Ascending aorta (tissue), 2 donors: ENCODE measurements around the gene TOPORS. TPM values are rescaled to one million over a fixed set of nuclear protein-coding genes. Genes with fewer than 3 reads are reported as not detected.

ENCODE experiments used
- DNase-seq, 2 donors: peaks; one replicate each; pipeline ENCODE4 v3.0.0-alpha.2; 2019; ENCODE audit warnings: low spot score in 2 of 2
- H3K27ac ChIP-seq, 2 donors: fragments of 200-600 bp; sonication (generic); one replicate each; pipeline ENCODE4 v1.5.1; 2016 to 2017; ENCODE audit warnings: mild to moderate bottlenecking in 1 of 2
- H3K27me3 ChIP-seq: fragments of 200-600 bp; sonication (generic); one replicate; pipeline ENCODE4 v1.5.1; 2017
- H3K36me3 ChIP-seq, 2 donors: fragments of 200-600 bp; sonication (generic); one replicate each; pipeline ENCODE4 v1.5.1; 2016
- H3K4me1 ChIP-seq, 2 donors: fragments of 200-600 bp; sonication (generic); one replicate each; pipeline ENCODE4 v1.5.1; 2016 to 2017; ENCODE audit warnings: mild to moderate bottlenecking in 1 of 2
- H3K4me3 ChIP-seq, 2 donors: fragments of 200-600 bp; sonication (generic); one replicate each; pipeline ENCODE4 v1.5.1; 2016 to 2017; ENCODE audit warnings: mild to moderate bottlenecking in 1 of 2
- H3K9me3 ChIP-seq, 2 donors: fragments of 200-600 bp; sonication (generic); one replicate each; pipeline ENCODE4 v1.5.1; 2016
- intact Hi-C: fragments of 100-400 bp; cut with DNase I; formaldehyde crosslinking; loops from one replicate; pipeline ENCODE4 v1.15.1; 2023
- total RNA-seq: library from RNA; depleted of rRNA; stranded (reverse); fragments of >200 nt; gene quantifications from one replicate; pipeline ENCODE4 v1.1.0, GENCODE V29; 2016
- TF ChIP-seq, protein P1 (sequence below), 3 experiments: fragments of 200-600 bp in 2 of 3; fragments of 450-650 bp in 1 of 3; sonication (generic) in 2 of 3; IDR thresholded peaks; one replicate each; pipeline ENCODE4 v1.5.1; 2016 to 2019; ENCODE audit warnings: antibody characterized with exemption in 3 of 3, mild to moderate bottlenecking in 1 of 3, moderate library complexity in 1 of 3

TOPORS gene
- total RNA-seq, 1 donor from 2014 or later, result 5.2 TPM

- Histone ChIP-seq H3K4me1 (peaks cover 7 to 17% of the 10 kb centered on the region in 2 donors), H3K4me3 (peak overlapping the region in 1 of 2 donors; percentile 78), H3K27ac (no peak overlapping the region), H3K27me3 (no peaks in the 10 kb centered on the region), H3K9me3 (no peaks in the 10 kb centered on the region), H3K36me3 (no peaks in the 10 kb centered on the region)
- TF ChIP-seq, protein P1, sequence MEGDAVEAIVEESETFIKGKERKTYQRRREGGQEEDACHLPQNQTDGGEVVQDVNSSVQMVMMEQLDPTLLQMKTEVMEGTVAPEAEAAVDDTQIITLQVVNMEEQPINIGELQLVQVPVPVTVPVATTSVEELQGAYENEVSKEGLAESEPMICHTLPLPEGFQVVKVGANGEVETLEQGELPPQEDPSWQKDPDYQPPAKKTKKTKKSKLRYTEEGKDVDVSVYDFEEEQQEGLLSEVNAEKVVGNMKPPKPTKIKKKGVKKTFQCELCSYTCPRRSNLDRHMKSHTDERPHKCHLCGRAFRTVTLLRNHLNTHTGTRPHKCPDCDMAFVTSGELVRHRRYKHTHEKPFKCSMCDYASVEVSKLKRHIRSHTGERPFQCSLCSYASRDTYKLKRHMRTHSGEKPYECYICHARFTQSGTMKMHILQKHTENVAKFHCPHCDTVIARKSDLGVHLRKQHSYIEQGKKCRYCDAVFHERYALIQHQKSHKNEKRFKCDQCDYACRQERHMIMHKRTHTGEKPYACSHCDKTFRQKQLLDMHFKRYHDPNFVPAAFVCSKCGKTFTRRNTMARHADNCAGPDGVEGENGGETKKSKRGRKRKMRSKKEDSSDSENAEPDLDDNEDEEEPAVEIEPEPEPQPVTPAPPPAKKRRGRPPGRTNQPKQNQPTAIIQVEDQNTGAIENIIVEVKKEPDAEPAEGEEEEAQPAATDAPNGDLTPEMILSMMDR (IDR thresholded peaks at IDR 0.05), result no peak
- DNase-seq, result no peak
- intact Hi-C loops, result loop anchor here (10.0 kb wide), 1 partner anchor 89 kb away; no protein-coding TSS in a partner anchor
Observed at GRCh38 chr9:32523910-32524309, 28.5 kb downstream of the TOPORS start.

- H3K9me3 ChIP-seq, result no peaks in the 10 kb centered on the region
- H3K27ac ChIP-seq, result no peak overlapping the region
- H3K36me3 ChIP-seq, result no peaks in the 10 kb centered on the region
- DNase-seq, result no peak
- TF ChIP-seq, protein P1 (IDR thresholded peaks at IDR 0.05), result no peak
- H3K4me3 ChIP-seq, result no peak overlapping the region
- no peaks in the 10 kb centered on the region for H3K4me1 ChIP-seq
- intact Hi-C loops, result no loop called here
- H3K27me3 ChIP-seq, result no peaks in the 10 kb centered on the region
Observed at GRCh38 chr9:32518276-32518675, 34.1 kb downstream of the TOPORS start.

DNA sequence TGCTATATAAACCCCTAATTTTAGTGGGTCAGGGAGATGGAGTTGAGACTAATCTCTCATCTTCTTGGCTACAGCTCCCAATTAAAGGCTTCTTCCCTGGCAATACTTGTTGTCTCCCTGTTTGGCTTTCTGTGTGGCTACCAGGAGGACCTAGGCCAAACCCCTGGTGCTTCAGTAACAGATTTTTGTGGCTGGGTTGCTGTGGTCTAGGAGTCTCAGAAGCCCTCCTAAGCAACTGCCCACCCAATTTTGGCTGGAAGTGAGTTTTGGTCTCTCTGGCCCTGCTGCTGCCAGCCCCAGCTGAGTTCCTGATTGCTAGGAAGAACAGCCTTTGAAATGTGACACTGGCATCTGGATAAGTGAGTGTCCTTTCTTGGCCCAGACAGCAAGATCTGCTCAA, 36.1 kb downstream of the TOPORS start:
- Histone ChIP-seq H3K4me3 (no peak overlapping the region), H3K9me3 (no peaks in the 10 kb centered on the region), H3K4me1 (no peaks in the 10 kb centered on the region), H3K27ac (no peak overlapping the region), H3K27me3 (no peaks in the 10 kb centered on the region), H3K36me3 (no peaks in the 10 kb centered on the region)
- intact Hi-C loops, result no loop called here
- TF ChIP-seq, protein P1 (IDR thresholded peaks at IDR 0.05), result no peak
- no peak for DNase-seq

GRCh38 chr9:32508728-32509127, 43.7 kb downstream of the TOPORS start:
- intact Hi-C loops, result loop anchor here (10.0 kb wide), 1 partner anchor 54 kb away; no protein-coding TSS in a partner anchor
- no peaks in the 10 kb centered on the region for H3K9me3 ChIP-seq

DNA sequence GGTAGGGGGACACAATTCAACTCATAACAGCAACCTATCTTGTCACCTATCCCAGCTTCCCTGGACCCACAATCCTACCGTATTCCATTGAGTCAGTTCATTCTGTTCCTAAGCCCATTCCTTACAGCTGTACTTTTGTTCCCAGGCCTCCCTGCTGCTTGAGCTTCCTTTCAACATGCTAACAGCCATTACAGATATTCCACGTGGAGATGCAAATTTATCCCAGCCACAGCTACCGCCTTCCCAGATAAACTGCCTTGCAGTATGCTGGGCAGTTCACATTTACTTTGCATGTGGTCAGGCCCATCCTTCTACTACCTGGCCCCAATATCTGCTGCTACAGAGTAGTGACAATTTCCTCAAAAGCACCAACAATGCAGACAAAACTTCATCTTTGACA, 49.4 kb downstream of the TOPORS start:
- no peak overlapping the region for H3K4me3 ChIP-seq
- no peaks in the 10 kb centered on the region for H3K9me3 ChIP-seq
- no peaks in the 10 kb centered on the region for H3K4me1 ChIP-seq
- no peak overlapping the region for H3K27ac ChIP-seq
- intact Hi-C loops, result loop anchor here (10.0 kb wide), 1 partner anchor 48 kb away; no protein-coding TSS in a partner anchor
- TF ChIP-seq, protein P1 (IDR thresholded peaks at IDR 0.05), result no peak
- H3K36me3 ChIP-seq, result peaks cover 12 to 16% of the 10 kb centered on the region in 2 donors
- H3K27me3 ChIP-seq, result no peaks in the 10 kb centered on the region
- no peak for DNase-seq

More at GRCh38 chr9:32508728-32509127, 43.7 kb downstream of the TOPORS start:
- TF ChIP-seq, protein P1 (IDR thresholded peaks at IDR 0.05), result no peak
- H3K4me1 ChIP-seq, result peaks cover 0 to 5% of the 10 kb centered on the region in 2 donors
- H3K4me3 ChIP-seq, result no peak overlapping the region
- no peak for DNase-seq
- no peak overlapping the region for H3K27ac ChIP-seq
- no peaks in the 10 kb centered on the region for H3K36me3 ChIP-seq
- H3K27me3 ChIP-seq, result no peaks in the 10 kb centered on the region

- no peak for DNase-seq
- no peak overlapping the region for H3K27ac ChIP-seq
- TF ChIP-seq, protein P1 (IDR thresholded peaks at IDR 0.05), result no peak
- H3K27me3 ChIP-seq, result no peaks in the 10 kb centered on the region
- H3K4me1 ChIP-seq, result no peaks in the 10 kb centered on the region
- no peak overlapping the region for H3K4me3 ChIP-seq
- intact Hi-C loops, result loop anchor here (10.0 kb wide), 1 partner anchor 48 kb away; no protein-coding TSS in a partner anchor
- H3K36me3 ChIP-seq, result peaks cover 13 to 18% of the 10 kb centered on the region in 2 donors
- no peaks in the 10 kb centered on the region for H3K9me3 ChIP-seq
Observed at GRCh38 chr9:32502464-32502863, 49.9 kb downstream of the TOPORS start.
